CD4-positive, alpha-beta T cell treated with Interleukin-6 at 100 ng/mL for 8 hours (primary cell): ENCODE measurements around the gene SLC22A7.
A peak's percentile ranks its signal among the peaks of the same experiment; 100 is the strongest.
"Not testable (repeated sequence)": the region's sequence is repeated elsewhere in the genome, so short reads cannot be mapped to it uniquely, and the experiment has no call there.

Experiments
- DNase-seq: peaks from one replicate; pipeline ENCODE4 v3.0.0-alpha.2; 2020; ENCODE audit warnings: mixed read lengths, low spot score

The SLC22A7 gene

GRCh38 chr6:43301081-43301870, 3.2 kb downstream of the SLC22A7 start:
- DNase-seq: no peak

- DNase-seq: no peak
Measured at GRCh38 chr6:43302126-43302525, 4.1 kb downstream of the SLC22A7 start.

- not testable (repeated sequence) for DNase-seq
Measured at GRCh38 chr6:43303006-43303405, 4.9 kb downstream of the SLC22A7 start.

GRCh38 chr6:43303751-43304331, 5.8 kb downstream of the SLC22A7 start:
- no peak for DNase-seq

GRCh38 chr6:43304361-43304760, 6.3 kb downstream of the SLC22A7 start:
- no peak for DNase-seq

- DNase-seq: no peak
Measured at GRCh38 chr6:43304882-43305281, 6.8 kb downstream of the SLC22A7 start.

- no peak for DNase-seq
Measured at GRCh38 chr6:43306086-43306485, 8.0 kb downstream of the SLC22A7 start.

- no peak for DNase-seq
Measured at GRCh38 chr6:43307451-43308100, 9.5 kb downstream of the SLC22A7 start.

- peak; percentile 41 for DNase-seq
Measured at GRCh38 chr6:43308101-43308989, 10.3 kb downstream of the SLC22A7 start, which contains the start of gene CRIP3. TSS of gene CRIP3 (minus strand) at chr6:43308826. CDS start at chr6:43308792, 34 bp downstream.

GRCh38 chr6:43308990-43309477, 11.0 kb downstream of the SLC22A7 start:
- no peak for DNase-seq

- no peak for DNase-seq
Measured at GRCh38 chr6:43310134-43310533, 12.1 kb downstream of the SLC22A7 start.

GRCh38 chr6:43310624-43311023, 12.6 kb downstream of the SLC22A7 start:
- no peak for DNase-seq

- no peak for DNase-seq
Measured at GRCh38 chr6:43311666-43312065, 13.6 kb downstream of the SLC22A7 start.

GRCh38 chr6:43313813-43314212, 15.8 kb downstream of the SLC22A7 start:
- no peak for DNase-seq

- DNase-seq: no peak
Measured at GRCh38 chr6:43318011-43318410, 20.0 kb downstream of the SLC22A7 start.

- no peak for DNase-seq
Measured at GRCh38 chr6:43325876-43326275, 27.8 kb downstream of the SLC22A7 start.

GRCh38 chr6:43328528-43328927, 30.5 kb downstream of the SLC22A7 start:
- DNase-seq: no peak

GRCh38 chr6:43331470-43331869, 33.4 kb downstream of the SLC22A7 start:
- no peak for DNase-seq

GRCh38 chr6:43331891-43332290, 33.8 kb downstream of the SLC22A7 start:
- DNase-seq: no peak

- peak; percentile 5 for DNase-seq
Measured at GRCh38 chr6:43334466-43335095, 36.5 kb downstream of the SLC22A7 start.

- no peak for DNase-seq
Measured at GRCh38 chr6:43335469-43335868, 37.4 kb downstream of the SLC22A7 start.
